HG03103 (cell line): ENCODE data around the gene CARS1.
"Not testable (repeated sequence)": the region's sequence is repeated elsewhere in the genome, so short reads cannot be mapped to it uniquely, and the experiment has no call there.

Experiments used
- ATAC-seq: cut with Tn5 transposase; IDR thresholded peaks from one replicate; pipeline ENCODE4 v1.9.1; 2021; ENCODE audit warnings: low read depth; ENCODE audit not compliant: unreplicated experiment

Gene CARS1

GRCh38 chr11:3063876-3064275, 6.7 kb upstream of the CARS1 start:
- not testable (repeated sequence) for ATAC-seq

- ATAC-seq = not testable (repeated sequence)
Observed at GRCh38 chr11:3063432-3063831, 6.2 kb upstream of the CARS1 start.

- ATAC-seq = no peak
Observed at GRCh38 chr11:3060436-3061025, 3.3 kb upstream of the CARS1 start.

- no peak for ATAC-seq
Observed at GRCh38 chr11:3058753-3059664, 1.8 kb upstream of the CARS1 start.

- no peak for ATAC-seq
Observed at GRCh38 chr11:3056296-3057068, 741 bp downstream of the CARS1 start.

GRCh38 chr11:3055891-3056290, 1.3 kb downstream of the CARS1 start:
- no peak for ATAC-seq

GRCh38 chr11:3052567-3052966, 4.7 kb downstream of the CARS1 start:
- no peak for ATAC-seq

GRCh38 chr11:3052109-3052479, 5.1 kb downstream of the CARS1 start:
- ATAC-seq = no peak

GRCh38 chr11:3051196-3052108, 5.8 kb downstream of the CARS1 start:
- no peak for ATAC-seq

GRCh38 chr11:3050386-3051195, 6.6 kb downstream of the CARS1 start:
- no peak for ATAC-seq

GRCh38 chr11:3049430-3050243, 7.6 kb downstream of the CARS1 start:
- peak; percentile 86 for ATAC-seq

GRCh38 chr11:3047637-3048036, 9.6 kb downstream of the CARS1 start:
- no peak for ATAC-seq

- ATAC-seq = no peak
Observed at GRCh38 chr11:3046641-3047040, 10.6 kb downstream of the CARS1 start.

GRCh38 chr11:3046190-3046589, 11.0 kb downstream of the CARS1 start:
- ATAC-seq = no peak

GRCh38 chr11:3044915-3045314, 12.3 kb downstream of the CARS1 start:
- no peak for ATAC-seq

- ATAC-seq = no peak
Observed at GRCh38 chr11:3044004-3044403, 13.2 kb downstream of the CARS1 start.

- ATAC-seq = no peak
Observed at GRCh38 chr11:3043315-3043871, 13.8 kb downstream of the CARS1 start.
